ENCODE results near the gene TBC1D9B. TPM values are rescaled to one million over a fixed set of nuclear protein-coding genes. Genes with fewer than 3 reads are reported as not detected.
A peak's percentile ranks its signal among the peaks of the same experiment; 100 is the strongest.

The TBC1D9B gene
- total RNA-seq, 1 experiment from 2014 or later: 70.9 TPM

- TF ChIP-seq E2F4 (CRISPR knock-in tag; IDR thresholded peaks at IDR 0.05; ENCODE audit: borderline replicate concordance, low read depth) (no peak), ZNF263 (CRISPR knock-in tag; IDR thresholded peaks at IDR 0.05; ENCODE audit: low read depth) (no peak), SP1 (CRISPR knock-in tag; conservative IDR thresholded peaks at IDR 0.05) (peak; percentile 89; the same call in 1 of the 2 replicates), NFE2L1 (CRISPR knock-in tag; IDR thresholded peaks at IDR 0.05) (no peak), JUN (CRISPR knock-in tag; IDR thresholded peaks at IDR 0.05) (no peak), CREM (CRISPR knock-in tag; IDR thresholded peaks at IDR 0.05) (no peak; the same call in 1 of the 2 replicates), ZNF671 (CRISPR knock-in tag; IDR thresholded peaks at IDR 0.05) (no peak), SOX15 (CRISPR knock-in tag; IDR thresholded peaks at IDR 0.05) (no peak), ZBTB21 (CRISPR knock-in tag; IDR thresholded peaks at IDR 0.05; ENCODE audit: borderline replicate concordance) (no peak; the same call in 1 of the 2 replicates), ZNF416 (CRISPR knock-in tag; IDR thresholded peaks at IDR 0.05) (no peak), STAT6 (CRISPR knock-in tag; conservative IDR thresholded peaks at IDR 0.05; ENCODE audit: low read depth) (no peak), RELA (CRISPR knock-in tag; IDR thresholded peaks at IDR 0.05; ENCODE audit: borderline replicate concordance) (no peak), ATF1 (CRISPR knock-in tag; IDR thresholded peaks at IDR 0.05) (no peak), E2F1 (CRISPR knock-in tag; IDR thresholded peaks at IDR 0.05) (peak; percentile 68), USF1 (CRISPR knock-in tag; IDR thresholded peaks at IDR 0.05) (peak; percentile 43; the same call in 1 of the 2 replicates), ZMAT4 (CRISPR knock-in tag; IDR thresholded peaks at IDR 0.05) (no peak), ERG (CRISPR knock-in tag; IDR thresholded peaks at IDR 0.05) (no peak), E2F5 (CRISPR knock-in tag; IDR thresholded peaks at IDR 0.05) (peak; percentile 78), NR1H2 (CRISPR knock-in tag; IDR thresholded peaks at IDR 0.05) (no peak), NR3C1 (CRISPR knock-in tag; conservative IDR thresholded peaks at IDR 0.05; ENCODE audit: low read depth) (no peak), KAT7 (CRISPR knock-in tag; IDR thresholded peaks at IDR 0.05; ENCODE audit: borderline replicate concordance) (peak; percentile 67; the same call in 1 of the 2 replicates), ATF2 (CRISPR knock-in tag; IDR thresholded peaks at IDR 0.05; ENCODE audit: borderline replicate concordance, low read depth) (no peak), ATF6 (CRISPR knock-in tag; IDR thresholded peaks at IDR 0.05) (0 out of 2 replicates have a peak, but pooled peaks have one; percentile 66), ZNF512 (CRISPR knock-in tag; IDR thresholded peaks at IDR 0.05; ENCODE audit: borderline replicate concordance) (no peak), PRRX2 (CRISPR knock-in tag; IDR thresholded peaks at IDR 0.05) (no peak)
Measured at GRCh38 chr5:179858586-179859427, 48.9 kb downstream of the TBC1D9B start, which contains the start of gene MRNIP (continued).
